ENCODE results near the gene MKI67. TPM values are rescaled to one million over a fixed set of nuclear protein-coding genes. Genes with fewer than 3 reads are reported as not detected.
A peak's percentile ranks its signal among the peaks of the same experiment; 100 is the strongest.

MKI67 gene
- total RNA-seq, 1 donor from 2014 or later: 6.3 TPM

DNA sequence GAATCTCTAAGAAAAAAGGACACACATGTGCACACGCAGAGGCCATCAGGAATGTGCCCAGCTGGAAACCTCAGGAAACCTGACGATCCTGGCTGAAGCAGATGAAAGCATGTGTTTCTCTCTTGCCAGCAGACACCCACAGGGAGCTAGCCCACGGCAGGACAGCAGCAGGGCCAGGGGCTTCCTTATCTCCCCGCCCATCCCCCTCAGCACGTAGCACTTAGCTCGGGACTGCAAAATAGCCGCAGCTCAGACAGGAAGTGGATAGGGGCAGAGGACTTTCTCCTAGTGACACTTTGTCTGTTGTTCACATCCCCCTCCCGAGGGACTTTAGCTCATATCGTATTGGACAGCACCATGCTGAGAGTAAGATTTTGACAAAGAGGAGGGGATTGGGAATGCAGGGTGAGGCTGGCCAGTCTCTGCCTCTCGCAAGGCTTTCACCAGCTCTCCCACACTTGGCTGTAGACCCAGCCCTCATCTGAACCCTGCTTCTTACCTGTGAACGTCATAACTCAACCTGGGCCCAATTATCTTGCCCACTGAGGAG, 63.8 kb downstream of the MKI67 start:
- Histone ChIP-seq H3K9ac (ENCODE audit: low read depth in 1 of 3, low read length in 3 of 3) (no peak overlapping the region), H3K9me3 (ENCODE audit: control insufficient read depth in 3 of 3, low read length in 3 of 3) (peaks cover 0 to 2% (median 0%) of the 10 kb centered on the region in 3 donors), H3K36me3 (ENCODE audit: control insufficient read depth in 3 of 3, insufficient read depth in 3 of 3, low read length in 3 of 3) (peaks cover 7 to 10% (median 8%) of the 10 kb centered on the region in 3 donors), H3K4me3 (ENCODE audit: low read length in 3 of 3) (peak overlapping the region in 2 of 3 donors; percentile 19 to 44), H3K27me3 (ENCODE audit: control insufficient read depth in 3 of 3, insufficient read depth in 3 of 3, low read length in 3 of 3) (peaks cover 0 to 16% (median 6%) of the 10 kb centered on the region in 3 donors), H3K4me1 (ENCODE audit: control insufficient read depth in 3 of 3, insufficient read depth in 3 of 3, low read length in 3 of 3) (peaks cover 25 to 34% (median 26%) of the 10 kb centered on the region in 3 donors), H3K27ac (ENCODE audit: low read depth, low read length) (peak overlapping the region; percentile 71)

GRCh38 chr10:128061306-128062300, 64.6 kb downstream of the MKI67 start:
- peaks cover under 1 to 3% (median 2%) of the 10 kb centered on the region in 3 donors for H3K36me3 ChIP-seq (ENCODE audit: control insufficient read depth in 3 of 3, insufficient read depth in 3 of 3, low read length in 3 of 3)
- H3K9me3 ChIP-seq (ENCODE audit: control insufficient read depth in 3 of 3, low read length in 3 of 3): no peaks in the 10 kb centered on the region
- no peak overlapping the region for H3K27ac ChIP-seq (ENCODE audit: low read depth, low read length)
- no peak overlapping the region for H3K9ac ChIP-seq (ENCODE audit: low read depth in 1 of 3, low read length in 3 of 3)
- H3K4me3 ChIP-seq (ENCODE audit: low read length in 3 of 3): no peak overlapping the region
- H3K27me3 ChIP-seq (ENCODE audit: control insufficient read depth in 3 of 3, insufficient read depth in 3 of 3, low read length in 3 of 3): peaks cover 0 to 16% (median 6%) of the 10 kb centered on the region in 3 donors
- peaks cover 25 to 30% (median 26%) of the 10 kb centered on the region in 3 donors for H3K4me1 ChIP-seq (ENCODE audit: control insufficient read depth in 3 of 3, insufficient read depth in 3 of 3, low read length in 3 of 3)

GRCh38 chr10:128060341-128061250, 65.6 kb downstream of the MKI67 start:
- peaks cover 0 to 16% (median 6%) of the 10 kb centered on the region in 3 donors for H3K27me3 ChIP-seq (ENCODE audit: control insufficient read depth in 3 of 3, insufficient read depth in 3 of 3, low read length in 3 of 3)
- H3K9me3 ChIP-seq (ENCODE audit: control insufficient read depth in 3 of 3, low read length in 3 of 3): no peaks in the 10 kb centered on the region
- H3K36me3 ChIP-seq (ENCODE audit: control insufficient read depth in 3 of 3, insufficient read depth in 3 of 3, low read length in 3 of 3): peaks cover 0 to 4% (median 2%) of the 10 kb centered on the region in 3 donors
- H3K27ac ChIP-seq (ENCODE audit: low read depth, low read length): no peak overlapping the region
- H3K9ac ChIP-seq (ENCODE audit: low read depth in 1 of 3, low read length in 3 of 3): no peak overlapping the region
- no peak overlapping the region for H3K4me3 ChIP-seq (ENCODE audit: low read length in 3 of 3)
- H3K4me1 ChIP-seq (ENCODE audit: control insufficient read depth in 3 of 3, insufficient read depth in 3 of 3, low read length in 3 of 3): peaks cover 25 to 26% (median 25%) of the 10 kb centered on the region in 3 donors

DNA sequence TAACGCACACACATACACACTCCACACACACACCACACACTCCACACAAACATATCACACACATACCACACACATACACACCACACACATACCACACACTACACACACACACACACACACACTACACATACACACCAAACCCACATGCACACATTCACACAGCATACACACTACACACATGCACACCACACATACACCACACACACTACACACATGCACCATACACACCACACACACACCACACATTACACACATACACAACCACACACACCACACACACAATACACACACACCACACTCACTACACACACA, 66.3 kb downstream of the MKI67 start:
- Histone ChIP-seq H3K4me3 (ENCODE audit: low read length in 3 of 3) (no peak overlapping the region), H3K27ac (ENCODE audit: low read depth, low read length) (no peak overlapping the region), H3K9me3 (ENCODE audit: control insufficient read depth in 3 of 3, low read length in 3 of 3) (no peaks in the 10 kb centered on the region), H3K27me3 (ENCODE audit: control insufficient read depth in 3 of 3, insufficient read depth in 3 of 3, low read length in 3 of 3) (peaks cover 0 to 16% (median 4%) of the 10 kb centered on the region in 3 donors), H3K4me1 (ENCODE audit: control insufficient read depth in 3 of 3, insufficient read depth in 3 of 3, low read length in 3 of 3) (peaks cover 21 to 25% (median 21%) of the 10 kb centered on the region in 3 donors), H3K9ac (ENCODE audit: low read depth in 1 of 3, low read length in 3 of 3) (no peak overlapping the region), H3K36me3 (ENCODE audit: control insufficient read depth in 3 of 3, insufficient read depth in 3 of 3, low read length in 3 of 3) (peaks cover 0 to 4% (median 2%) of the 10 kb centered on the region in 3 donors)

DNA sequence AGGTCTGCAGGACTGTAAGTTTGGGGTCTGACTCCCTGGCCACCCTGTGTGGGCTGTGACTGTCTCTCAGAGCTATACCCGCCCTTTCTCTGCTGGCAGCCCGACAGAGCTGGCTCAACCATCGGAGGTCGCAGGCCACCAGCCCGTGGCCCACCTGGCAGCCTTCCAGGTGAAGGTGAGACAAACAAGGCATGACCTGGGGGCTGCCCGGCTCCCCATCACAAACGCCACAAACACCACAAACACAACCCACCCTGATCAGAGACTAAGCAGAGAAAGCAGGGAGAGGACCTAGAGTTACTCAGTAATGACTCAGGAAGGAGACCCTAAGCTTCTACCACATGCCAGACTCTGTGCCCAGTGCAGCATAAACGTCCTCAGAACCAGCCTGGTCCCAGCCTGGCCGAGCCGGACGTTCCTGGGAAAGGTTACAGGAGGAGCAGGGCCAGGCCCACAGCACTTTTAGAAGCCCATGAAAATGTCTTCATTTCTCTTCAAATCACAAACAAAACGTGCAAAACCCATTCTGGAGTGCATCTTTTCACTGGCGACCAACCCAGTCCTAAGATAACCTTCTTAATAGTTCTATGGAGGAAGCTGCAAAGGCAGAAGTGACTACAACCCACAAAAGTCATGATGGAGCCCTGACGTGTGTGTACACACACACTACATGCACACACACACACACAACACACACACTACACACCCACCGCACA, 66.8 kb downstream of the MKI67 start:
- Histone ChIP-seq H3K27me3 (ENCODE audit: control insufficient read depth in 3 of 3, insufficient read depth in 3 of 3, low read length in 3 of 3) (peaks cover 0 to 13% (median 2%) of the 10 kb centered on the region in 3 donors), H3K4me3 (ENCODE audit: low read length in 3 of 3) (no peak overlapping the region), H3K36me3 (ENCODE audit: control insufficient read depth in 3 of 3, insufficient read depth in 3 of 3, low read length in 3 of 3) (peaks cover 0 to 7% (median 2%) of the 10 kb centered on the region in 3 donors), H3K4me1 (ENCODE audit: control insufficient read depth in 3 of 3, insufficient read depth in 3 of 3, low read length in 3 of 3) (peaks cover 21 to 24% (median 21%) of the 10 kb centered on the region in 3 donors), H3K27ac (ENCODE audit: low read depth, low read length) (no peak overlapping the region), H3K9me3 (ENCODE audit: control insufficient read depth in 3 of 3, low read length in 3 of 3) (no peaks in the 10 kb centered on the region), H3K9ac (ENCODE audit: low read depth in 1 of 3, low read length in 3 of 3) (no peak overlapping the region)

DNA sequence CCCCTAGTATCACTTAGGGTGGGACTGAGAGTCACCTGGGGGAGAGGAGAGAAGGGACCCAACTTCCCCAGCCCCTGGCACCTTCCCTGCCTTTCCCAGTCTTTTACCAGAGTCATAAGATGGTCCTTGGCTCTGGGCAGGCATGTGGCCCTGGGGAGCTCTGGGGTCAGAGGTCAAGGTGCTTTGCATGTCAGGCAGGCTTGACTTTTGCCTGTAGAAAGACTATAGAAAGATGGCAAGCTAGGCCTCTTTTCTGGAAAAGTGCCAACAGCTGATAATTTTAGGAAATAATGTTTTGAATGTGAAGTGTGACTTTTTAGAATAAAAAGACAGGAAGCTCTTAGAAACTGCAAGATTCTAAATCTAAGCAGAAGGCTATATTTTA, 67.5 kb downstream of the MKI67 start:
- no peak overlapping the region for H3K9ac ChIP-seq (ENCODE audit: low read depth in 1 of 3, low read length in 3 of 3)
- no peak overlapping the region for H3K27ac ChIP-seq (ENCODE audit: low read depth, low read length)
- peaks cover 0 to 8% (median 0%) of the 10 kb centered on the region in 3 donors for H3K27me3 ChIP-seq (ENCODE audit: control insufficient read depth in 3 of 3, insufficient read depth in 3 of 3, low read length in 3 of 3)
- H3K9me3 ChIP-seq (ENCODE audit: control insufficient read depth in 3 of 3, low read length in 3 of 3): no peaks in the 10 kb centered on the region
- no peak overlapping the region for H3K4me3 ChIP-seq (ENCODE audit: low read length in 3 of 3)
- H3K4me1 ChIP-seq (ENCODE audit: control insufficient read depth in 3 of 3, insufficient read depth in 3 of 3, low read length in 3 of 3): peaks cover 14 to 18% (median 14%) of the 10 kb centered on the region in 3 donors
- peaks cover 0 to 7% (median 2%) of the 10 kb centered on the region in 3 donors for H3K36me3 ChIP-seq (ENCODE audit: control insufficient read depth in 3 of 3, insufficient read depth in 3 of 3, low read length in 3 of 3)

DNA sequence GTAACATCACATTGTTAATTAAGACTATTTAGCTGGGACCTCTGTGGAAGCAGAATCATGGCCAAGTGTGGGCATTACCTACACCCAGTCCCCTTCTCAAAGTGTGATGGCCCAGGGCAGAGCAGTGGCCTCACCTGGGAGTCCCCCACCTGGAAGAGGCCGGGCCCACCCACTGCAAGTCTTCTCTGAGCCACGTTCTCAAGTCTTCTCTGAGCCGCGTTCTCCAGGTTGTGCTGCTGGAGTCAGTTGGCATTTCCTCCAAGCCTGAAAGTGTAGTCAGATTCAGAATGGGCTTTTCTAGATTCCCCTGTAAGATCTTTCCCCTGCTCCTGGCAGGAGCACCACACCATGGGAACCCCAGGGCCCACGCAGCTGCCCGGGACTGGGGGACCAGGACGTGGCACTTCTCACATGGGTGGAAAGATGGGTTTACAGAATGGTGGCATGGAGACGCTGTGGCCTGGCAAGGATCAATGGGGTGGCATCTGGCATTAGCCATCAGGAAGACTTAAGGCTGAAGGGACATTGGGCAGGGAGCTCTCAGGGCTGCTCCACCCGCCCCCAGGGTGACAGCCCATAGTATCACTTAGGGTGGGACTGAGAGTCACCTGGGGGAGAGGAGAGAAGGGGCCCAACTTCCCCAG, 68.0 kb downstream of the MKI67 start:
- Histone ChIP-seq H3K4me1 (ENCODE audit: control insufficient read depth in 3 of 3, insufficient read depth in 3 of 3, low read length in 3 of 3) (peaks cover 11 to 12% (median 12%) of the 10 kb centered on the region in 3 donors), H3K27me3 (ENCODE audit: control insufficient read depth in 3 of 3, insufficient read depth in 3 of 3, low read length in 3 of 3) (peaks cover 0 to 6% (median 0%) of the 10 kb centered on the region in 3 donors), H3K27ac (ENCODE audit: low read depth, low read length) (no peak overlapping the region), H3K4me3 (ENCODE audit: low read length in 3 of 3) (no peak overlapping the region), H3K36me3 (ENCODE audit: control insufficient read depth in 3 of 3, insufficient read depth in 3 of 3, low read length in 3 of 3) (peaks cover 0 to 7% (median 2%) of the 10 kb centered on the region in 3 donors), H3K9ac (ENCODE audit: low read depth in 1 of 3, low read length in 3 of 3) (no peak overlapping the region), H3K9me3 (ENCODE audit: control insufficient read depth in 3 of 3, low read length in 3 of 3) (no peaks in the 10 kb centered on the region)

GRCh38 chr10:128056303-128057050, 69.7 kb downstream of the MKI67 start:
- Histone ChIP-seq H3K4me3 (ENCODE audit: low read length in 3 of 3) (no peak overlapping the region), H3K4me1 (ENCODE audit: control insufficient read depth in 3 of 3, insufficient read depth in 3 of 3, low read length in 3 of 3) (peaks cover 0 to 2% (median 0%) of the 10 kb centered on the region in 3 donors), H3K9me3 (ENCODE audit: control insufficient read depth in 3 of 3, low read length in 3 of 3) (no peaks in the 10 kb centered on the region), H3K9ac (ENCODE audit: low read depth in 1 of 3, low read length in 3 of 3) (no peak overlapping the region), H3K27me3 (ENCODE audit: control insufficient read depth in 3 of 3, insufficient read depth in 3 of 3, low read length in 3 of 3) (no peaks in the 10 kb centered on the region), H3K36me3 (ENCODE audit: control insufficient read depth in 3 of 3, insufficient read depth in 3 of 3, low read length in 3 of 3) (peaks cover 0 to 7% (median 2%) of the 10 kb centered on the region in 3 donors), H3K27ac (ENCODE audit: low read depth, low read length) (no peak overlapping the region)
